ENCODE results near the gene AOPEP. TPM values are rescaled to one million over a fixed set of nuclear protein-coding genes. Genes with fewer than 3 reads are reported as not detected.
"Not testable (repeated sequence)": the region's sequence is repeated elsewhere in the genome, so short reads cannot be mapped to it uniquely, and the experiment has no call there.

Gene AOPEP
- total RNA-seq, 1 experiment from 2014 or later, result 55.5 TPM

GRCh38 chr9:95018099-95018936 lies 291.8 kb downstream of the AOPEP start:
- peak; percentile 81 for DNase-seq (ENCODE audit: low read depth)
- in situ Hi-C loops (cut with HindIII; ENCODE audit: low pct_unique_long_range_greater_than_20kb, low sequenced_read_pairs), result no loop called here

- in situ Hi-C loops (cut with HindIII; ENCODE audit: low pct_unique_long_range_greater_than_20kb, low sequenced_read_pairs); DNase-seq (ENCODE audit: low read depth): not testable (repeated sequence)
These were observed 294.1 kb downstream of the AOPEP start for GRCh38 chr9:95020644-95021043.

- in situ Hi-C loops (cut with HindIII; ENCODE audit: low pct_unique_long_range_greater_than_20kb, low sequenced_read_pairs), result no loop called here
- no peak for DNase-seq (ENCODE audit: low read depth)
These were observed 294.8 kb downstream of the AOPEP start for GRCh38 chr9:95021166-95021886.

- in situ Hi-C loops (cut with HindIII; ENCODE audit: low pct_unique_long_range_greater_than_20kb, low sequenced_read_pairs), result no loop called here
These were observed 296.2 kb downstream of the AOPEP start for GRCh38 chr9:95022657-95023056.

GRCh38 chr9:95023217-95024003 lies 296.9 kb downstream of the AOPEP start:
- DNase-seq (ENCODE audit: low read depth), result peak; percentile 88
- in situ Hi-C loops (cut with HindIII; ENCODE audit: low pct_unique_long_range_greater_than_20kb, low sequenced_read_pairs), result no loop called here

More at GRCh38 chr9:95022657-95023056, 296.2 kb downstream of the AOPEP start:
- DNase-seq (ENCODE audit: low read depth), result no peak

- in situ Hi-C loops (cut with HindIII; ENCODE audit: low pct_unique_long_range_greater_than_20kb, low sequenced_read_pairs), result no loop called here
- DNase-seq (ENCODE audit: low read depth), result peak; percentile 85
These were observed 297.7 kb downstream of the AOPEP start for GRCh38 chr9:95024097-95024671.

- peak; percentile 95 for DNase-seq (ENCODE audit: low read depth)
- in situ Hi-C loops (cut with HindIII; ENCODE audit: low pct_unique_long_range_greater_than_20kb, low sequenced_read_pairs), result no loop called here
These were observed 299.0 kb downstream of the AOPEP start for GRCh38 chr9:95025213-95026147.

GRCh38 chr9:95026148-95026524 lies 299.6 kb downstream of the AOPEP start:
- in situ Hi-C loops (cut with HindIII; ENCODE audit: low pct_unique_long_range_greater_than_20kb, low sequenced_read_pairs), result no loop called here

GRCh38 chr9:95027914-95028852 lies 301.7 kb downstream of the AOPEP start:
- in situ Hi-C loops (cut with HindIII; ENCODE audit: low pct_unique_long_range_greater_than_20kb, low sequenced_read_pairs), result no loop called here
- DNase-seq (ENCODE audit: low read depth), result no peak

More at GRCh38 chr9:95026148-95026524, 299.6 kb downstream of the AOPEP start:
- no peak for DNase-seq (ENCODE audit: low read depth)

- no peak for DNase-seq (ENCODE audit: low read depth)
- in situ Hi-C loops (cut with HindIII; ENCODE audit: low pct_unique_long_range_greater_than_20kb, low sequenced_read_pairs), result no loop called here
These were observed 302.3 kb downstream of the AOPEP start for GRCh38 chr9:95028853-95029219.

GRCh38 chr9:95029288-95029687 lies 302.8 kb downstream of the AOPEP start:
- DNase-seq (ENCODE audit: low read depth), result no peak
- in situ Hi-C loops (cut with HindIII; ENCODE audit: low pct_unique_long_range_greater_than_20kb, low sequenced_read_pairs), result no loop called here

GRCh38 chr9:95029720-95030119 lies 303.2 kb downstream of the AOPEP start:
- in situ Hi-C loops (cut with HindIII; ENCODE audit: low pct_unique_long_range_greater_than_20kb, low sequenced_read_pairs), result no loop called here
- DNase-seq (ENCODE audit: low read depth), result no peak

- DNase-seq (ENCODE audit: low read depth), result no peak
- in situ Hi-C loops (cut with HindIII; ENCODE audit: low pct_unique_long_range_greater_than_20kb, low sequenced_read_pairs), result no loop called here
These were observed 303.8 kb downstream of the AOPEP start for GRCh38 chr9:95030344-95030743.

GRCh38 chr9:95030920-95031642 lies 304.6 kb downstream of the AOPEP start:
- in situ Hi-C loops (cut with HindIII; ENCODE audit: low pct_unique_long_range_greater_than_20kb, low sequenced_read_pairs), result no loop called here
- no peak for DNase-seq (ENCODE audit: low read depth)

GRCh38 chr9:95031711-95032461 lies 305.4 kb downstream of the AOPEP start:
- in situ Hi-C loops (cut with HindIII; ENCODE audit: low pct_unique_long_range_greater_than_20kb, low sequenced_read_pairs), result no loop called here

More at GRCh38 chr9:95031711-95032461, 305.4 kb downstream of the AOPEP start:
- DNase-seq (ENCODE audit: low read depth), result no peak
